HPDE6-E6E7 (cell line): Measurements from ENCODE around the gene DRAP1.
"Not testable (repeated sequence)": the region's sequence is repeated elsewhere in the genome, so short reads cannot be mapped to it uniquely, and the experiment has no call there.

Experiments used
- DNase-seq: peaks from one replicate; pipeline ENCODE4 v3.0.0; 2011; ENCODE audit warnings: missing footprints; ENCODE audit errors: extremely low spot score

Gene DRAP1

DNA sequence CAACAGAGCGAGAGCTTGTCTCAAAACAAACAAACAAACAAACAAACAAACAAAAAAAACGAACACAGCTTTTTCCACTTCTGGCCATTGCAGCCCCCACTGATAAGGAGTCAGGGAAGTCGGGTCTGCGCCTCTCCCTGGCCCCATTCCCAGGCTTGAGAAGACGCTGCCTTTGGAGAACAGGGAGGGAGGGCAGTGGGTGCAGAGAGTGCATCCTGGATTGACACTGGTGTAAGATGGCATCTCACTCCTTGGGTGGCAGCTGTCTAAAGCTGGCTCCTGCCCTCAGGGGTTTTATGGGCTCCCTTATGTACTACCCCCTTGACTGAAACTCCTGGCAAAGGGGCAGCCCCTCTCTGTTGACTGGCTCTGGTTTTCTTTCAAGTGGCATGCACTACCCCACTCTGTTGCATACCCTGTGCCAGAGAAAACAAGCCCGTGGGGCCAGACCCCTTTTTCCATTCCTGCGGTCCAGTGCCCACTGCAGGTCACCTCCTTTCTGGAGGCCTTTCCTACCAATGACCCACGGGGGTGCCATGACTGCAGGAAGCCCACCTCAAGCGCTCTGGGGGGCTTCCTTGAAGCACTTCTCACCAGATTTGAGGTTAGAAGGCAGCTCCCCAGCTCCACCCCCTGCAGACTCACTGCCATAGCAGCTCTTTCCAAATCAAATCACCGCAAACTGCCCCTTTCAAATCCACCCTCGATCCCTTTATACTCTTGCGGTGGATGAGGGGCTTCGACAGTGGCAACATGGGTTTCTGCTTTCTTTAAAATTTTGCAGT, 12.7 kb downstream of the DRAP1 start:
- no peak for DNase-seq

DNA sequence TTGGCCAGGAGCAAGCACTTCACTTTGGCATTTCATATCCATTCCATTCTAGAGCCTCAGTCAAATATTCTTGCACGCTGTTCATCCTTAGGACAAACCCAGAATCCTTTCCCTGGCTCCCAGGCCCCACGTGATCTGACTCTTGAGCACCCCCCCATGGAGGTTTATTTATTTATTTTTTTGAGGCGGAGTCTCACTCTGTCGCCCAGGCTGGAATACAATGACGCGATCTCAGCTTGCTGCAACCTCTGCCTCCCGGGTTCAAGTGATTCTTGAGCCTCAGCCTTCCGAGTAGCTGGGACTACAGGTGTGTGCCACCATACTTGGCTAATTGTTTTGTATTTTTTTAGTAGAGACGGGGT, 13.3 kb downstream of the DRAP1 start:
- no peak for DNase-seq

DNA sequence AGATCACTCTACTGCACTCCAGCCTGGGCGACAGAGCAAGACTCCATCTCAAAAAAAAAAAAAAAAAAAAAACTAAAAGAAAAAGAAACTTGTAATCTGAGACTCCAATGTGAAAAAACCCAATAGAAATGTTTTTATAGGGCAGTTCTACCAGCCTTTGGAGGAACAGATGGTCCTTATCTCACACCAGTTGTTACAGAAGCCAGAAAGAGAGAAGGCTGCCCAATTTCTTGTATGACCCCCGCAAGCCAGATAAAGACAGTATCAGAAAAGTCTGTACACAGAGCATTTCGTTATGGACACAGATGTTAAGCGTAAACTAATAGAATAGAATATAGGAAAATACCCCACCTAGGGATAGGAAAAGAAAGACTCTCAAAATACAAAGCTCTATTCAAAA, 14.8 kb downstream of the DRAP1 start:
- DNase-seq, result no peak

DNA sequence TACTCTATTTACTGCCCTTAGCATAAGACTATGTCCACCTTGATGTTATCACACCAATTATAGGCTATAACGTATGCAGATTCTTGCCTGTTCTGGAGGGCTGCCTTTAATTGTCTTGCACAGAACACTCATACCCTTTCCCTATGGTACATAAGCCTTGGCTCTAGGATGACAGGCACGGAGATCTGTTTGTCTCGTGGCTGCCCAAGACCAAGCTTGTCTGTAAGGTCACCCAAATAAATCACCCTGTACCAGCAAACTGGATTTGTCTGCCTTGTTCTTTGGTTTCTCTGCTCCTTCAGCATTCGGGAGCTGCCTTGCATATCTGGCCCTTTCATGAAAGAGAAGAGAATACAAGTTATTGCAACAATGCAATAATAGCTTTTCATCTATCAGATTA, 18.5 kb downstream of the DRAP1 start:
- no peak for DNase-seq

DNA sequence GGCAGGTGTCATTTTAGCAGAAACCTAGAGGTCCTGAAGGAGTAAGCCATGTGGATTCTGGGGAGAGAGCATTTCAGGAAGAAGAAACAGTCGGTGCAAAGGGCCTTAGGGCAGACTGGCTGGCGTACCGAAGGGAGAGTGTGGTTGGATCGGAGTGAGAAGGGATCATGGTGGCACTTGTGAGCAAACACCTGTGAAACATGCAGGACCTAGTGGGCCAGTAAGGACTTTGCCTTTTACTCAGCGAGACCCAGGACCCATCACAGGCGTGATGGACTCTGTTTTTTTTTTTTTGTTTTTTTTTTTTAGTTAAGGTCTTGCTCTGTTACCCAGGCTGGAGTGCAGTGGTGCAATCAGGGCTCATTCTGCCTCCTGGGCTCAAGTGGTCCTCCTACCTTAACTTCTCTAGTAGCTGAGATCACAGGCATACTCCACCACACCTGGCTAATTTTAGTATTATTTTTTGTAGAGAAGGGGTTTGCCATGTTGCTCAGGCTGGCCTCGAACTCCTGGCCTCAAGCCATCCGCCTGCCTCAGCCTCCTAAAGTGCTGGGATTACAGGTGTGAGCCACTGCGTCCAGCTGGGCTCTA, 22.6 kb downstream of the DRAP1 start:
- no peak for DNase-seq

DNA sequence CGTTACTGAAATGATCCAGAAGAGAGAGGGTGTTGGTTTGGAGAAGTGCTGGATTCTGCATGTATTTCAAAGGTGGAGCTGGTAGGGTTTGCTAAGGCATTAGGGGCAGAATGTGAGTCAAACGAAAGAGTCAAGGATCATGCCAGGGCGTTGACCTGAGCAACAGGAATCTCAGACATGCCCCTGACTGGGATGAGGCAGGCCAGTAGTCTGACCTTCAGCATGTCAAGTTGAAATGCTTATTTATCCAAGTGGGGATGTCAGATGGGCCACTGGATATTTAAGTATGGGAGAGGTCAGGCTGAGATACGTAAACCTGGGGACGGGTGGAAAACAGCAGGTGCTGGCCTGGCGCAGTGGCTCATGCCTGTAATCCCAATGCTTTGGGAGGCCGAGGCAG, 23.3 kb downstream of the DRAP1 start:
- DNase-seq, result no peak

DNA sequence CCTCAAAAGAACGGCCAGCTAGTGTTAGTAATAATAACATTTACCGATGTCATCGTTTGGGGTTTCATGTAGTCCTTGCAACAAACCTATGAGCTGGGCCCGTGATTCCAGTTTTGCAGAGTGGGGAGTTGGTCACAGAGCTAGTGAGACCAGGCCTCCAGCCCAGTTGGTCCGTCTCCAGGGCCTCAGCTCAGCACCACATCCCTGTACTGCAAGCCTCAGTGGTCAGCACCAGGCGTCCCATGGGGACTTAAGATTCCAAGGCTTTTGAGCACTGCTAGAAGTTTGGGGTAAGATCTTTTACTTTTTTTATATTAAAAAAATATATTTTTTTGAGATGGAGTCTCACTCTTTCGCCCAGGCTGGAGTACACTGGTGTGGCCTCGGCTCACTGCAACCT, 25.0 kb downstream of the DRAP1 start:
- no peak for DNase-seq

DNA sequence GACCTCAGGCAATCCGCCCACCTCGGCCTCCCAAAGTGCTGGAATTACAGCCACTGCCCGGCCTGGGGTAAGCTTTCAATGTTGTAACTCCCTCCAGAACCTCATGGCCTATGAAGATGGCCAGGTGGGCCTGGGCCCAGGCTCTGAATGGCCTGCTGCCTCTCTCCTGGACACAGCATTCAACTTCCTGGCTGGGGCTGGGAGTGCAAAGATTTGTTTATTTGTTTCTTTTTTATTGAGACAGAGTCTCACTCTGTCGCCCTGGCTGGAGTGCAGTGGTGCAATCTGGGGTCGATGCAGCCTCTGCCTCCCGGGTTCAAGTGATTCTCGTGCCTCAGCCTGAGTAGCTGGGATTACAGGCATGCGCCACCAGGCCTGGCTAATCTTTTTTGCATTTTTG, 25.5 kb downstream of the DRAP1 start:
- no peak for DNase-seq

DNA sequence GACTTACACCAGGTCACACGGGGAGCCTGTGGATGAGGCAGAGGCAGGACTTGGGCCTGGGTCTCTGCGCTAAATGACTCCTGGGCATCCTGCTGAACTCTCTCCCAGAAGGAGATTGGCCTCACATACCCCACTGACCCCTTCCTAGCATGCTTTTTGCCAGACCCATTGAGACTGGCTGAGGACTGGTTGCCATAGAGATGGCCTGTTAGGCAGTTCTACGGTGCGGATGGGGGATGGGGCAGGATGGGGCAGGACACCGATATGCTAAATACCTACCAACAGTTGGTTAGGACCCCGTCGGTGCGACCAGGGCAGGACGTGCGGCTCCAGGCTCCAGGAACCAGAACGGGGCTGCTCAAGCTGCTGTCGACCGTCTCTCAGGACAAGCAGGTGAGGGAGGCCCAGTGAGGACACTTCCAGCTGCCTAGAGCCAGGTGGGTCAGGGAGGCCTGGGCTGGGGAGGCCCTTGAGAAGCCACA, 26.2 kb downstream of the DRAP1 start, which contains the start of gene TSGA10IP:
Gene TSGA10IP, plus strand, starts transcription at position 51 of the 482 bp plus-strand sequence. Its CDS starts 196 bp downstream, at position 247.
- DNase-seq, result no peak

DNA sequence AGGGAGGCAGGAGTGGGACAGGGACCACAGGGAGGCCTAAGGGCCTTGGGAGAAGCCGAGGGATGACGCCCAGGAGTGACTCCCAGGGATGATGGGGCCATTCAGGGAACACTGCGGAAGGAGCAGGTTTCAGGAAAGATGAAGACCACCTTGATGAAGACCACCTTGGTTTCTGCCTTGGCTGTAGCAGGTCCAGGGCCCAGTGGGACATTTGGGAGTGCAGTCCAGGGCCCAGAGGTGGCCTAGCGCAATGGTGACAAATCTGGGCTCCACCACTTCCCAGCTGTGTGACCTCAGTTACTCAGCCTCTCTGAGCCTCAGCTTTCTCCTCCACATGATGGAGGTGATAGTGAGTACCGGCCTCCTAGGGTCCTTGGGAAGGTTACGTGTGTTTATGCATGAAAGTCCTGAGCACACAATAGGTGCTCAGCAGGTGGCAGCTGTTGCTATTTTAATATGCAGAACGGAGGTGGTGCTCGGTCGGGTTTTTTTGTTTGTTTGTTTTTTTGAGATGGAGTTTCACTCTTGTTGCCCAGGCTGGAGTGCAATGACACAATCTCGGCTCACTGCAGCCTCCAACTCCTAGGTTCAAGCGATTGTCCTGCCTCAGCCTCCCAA, 26.8 kb downstream of the DRAP1 start:
- DNase-seq, result no peak

DNA sequence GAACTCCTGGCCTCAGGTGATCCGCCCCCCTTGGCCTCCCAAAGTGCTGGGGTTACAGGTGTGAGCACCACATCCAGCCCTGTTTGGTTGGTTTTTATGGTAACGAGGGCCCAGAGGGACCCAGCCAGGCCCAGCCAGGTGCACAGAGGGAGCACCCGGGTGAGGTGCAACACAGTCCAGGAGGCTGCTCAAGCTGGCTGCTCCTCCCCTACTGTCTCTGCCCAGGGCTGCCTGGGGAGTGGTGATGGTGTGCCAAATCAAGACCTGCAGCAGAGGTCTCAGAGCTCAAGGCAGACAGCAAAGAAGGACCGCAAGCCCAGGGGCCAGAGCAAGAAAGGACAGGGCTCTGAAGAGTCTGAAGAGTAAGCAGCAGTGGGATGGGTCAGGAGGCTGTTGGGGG, 27.4 kb downstream of the DRAP1 start:
- DNase-seq, result no peak

DNA sequence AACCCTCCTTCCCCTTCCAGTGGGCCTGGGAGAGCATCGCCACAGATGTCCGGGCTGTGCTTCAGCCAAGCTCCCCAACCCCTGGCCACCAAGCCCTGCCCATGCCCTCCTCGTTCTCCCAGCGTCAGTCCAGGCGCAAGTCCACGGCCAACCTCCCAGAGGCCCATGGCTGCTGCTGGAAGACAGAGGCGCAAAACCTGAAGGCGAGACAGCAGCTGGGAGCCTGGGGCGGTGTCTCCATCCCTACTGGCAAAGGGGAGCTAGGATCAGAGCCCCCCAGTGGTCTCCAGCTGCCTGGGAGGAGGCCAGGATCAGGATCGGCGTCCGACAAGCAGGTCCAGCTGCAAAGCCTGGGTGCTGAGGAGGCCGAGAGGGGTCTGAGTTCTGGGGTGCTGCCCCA, 27.9 kb downstream of the DRAP1 start:
- DNase-seq, result no peak

DNA sequence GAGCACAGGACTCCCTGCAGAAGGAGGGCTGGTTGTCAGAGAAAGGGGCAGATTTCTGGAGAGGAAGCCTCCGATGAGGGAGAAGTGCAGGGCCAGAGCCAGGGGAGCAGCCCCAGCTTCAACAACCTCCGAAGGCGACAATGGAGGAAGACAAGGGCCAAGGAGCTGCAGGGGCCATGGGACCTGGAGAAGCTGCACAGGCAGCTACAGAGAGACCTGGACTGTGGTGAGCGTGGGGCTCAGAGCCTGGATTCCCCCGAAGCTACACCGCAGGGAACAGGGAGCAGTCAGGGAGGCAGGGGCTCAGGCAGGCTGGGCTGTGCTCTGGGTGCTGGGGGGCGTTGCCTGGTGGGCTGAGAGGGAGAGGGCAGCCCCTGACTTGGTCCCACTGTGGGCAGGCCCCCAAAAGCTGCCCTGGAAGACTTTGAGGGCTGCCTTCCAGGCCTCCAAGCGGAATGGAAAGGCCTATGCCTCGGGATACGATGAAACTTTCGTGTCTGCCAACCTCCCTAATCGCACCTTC, 28.4 kb downstream of the DRAP1 start:
- DNase-seq, result no peak

DNA sequence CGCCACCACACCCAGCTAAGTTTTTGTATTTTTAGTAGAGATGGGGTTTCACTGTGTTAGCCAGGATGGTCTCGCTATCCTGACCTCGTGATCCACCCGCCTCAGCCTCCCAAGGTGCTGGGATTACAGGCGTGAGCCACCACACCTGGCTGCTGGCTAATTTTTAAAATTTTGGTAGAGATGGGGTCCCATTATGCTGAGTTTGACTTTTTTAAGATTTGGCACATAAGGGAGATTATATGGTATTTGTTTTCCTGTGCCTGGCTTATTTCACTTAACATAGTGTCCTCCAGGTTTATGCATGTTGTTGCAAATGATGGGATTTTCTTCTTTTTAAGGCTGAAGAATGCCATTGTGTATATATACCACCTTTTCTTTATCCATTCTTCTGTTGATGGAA, 31.5 kb downstream of the DRAP1 start:
- not testable (repeated sequence) for DNase-seq

DNA sequence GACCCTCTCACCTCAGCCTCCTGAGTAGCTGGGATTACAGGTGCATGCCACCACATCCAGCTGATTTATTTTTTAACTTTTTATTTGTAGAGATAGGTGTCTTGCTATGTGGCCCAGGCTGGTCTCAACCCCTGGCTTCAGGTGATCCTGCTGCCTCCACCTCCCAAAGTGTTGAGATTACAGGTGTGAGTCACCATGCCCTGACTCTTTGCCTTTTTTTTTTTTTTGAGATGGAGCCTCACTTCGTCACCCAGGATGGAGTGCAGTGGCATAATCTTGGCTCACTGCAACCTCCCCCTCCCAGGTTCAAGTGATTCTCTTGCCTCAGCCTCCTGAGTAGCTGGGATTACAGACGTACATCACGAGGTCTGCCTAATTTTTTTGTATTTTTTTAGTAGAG, 32.4 kb downstream of the DRAP1 start:
- not testable (repeated sequence) for DNase-seq

DNA sequence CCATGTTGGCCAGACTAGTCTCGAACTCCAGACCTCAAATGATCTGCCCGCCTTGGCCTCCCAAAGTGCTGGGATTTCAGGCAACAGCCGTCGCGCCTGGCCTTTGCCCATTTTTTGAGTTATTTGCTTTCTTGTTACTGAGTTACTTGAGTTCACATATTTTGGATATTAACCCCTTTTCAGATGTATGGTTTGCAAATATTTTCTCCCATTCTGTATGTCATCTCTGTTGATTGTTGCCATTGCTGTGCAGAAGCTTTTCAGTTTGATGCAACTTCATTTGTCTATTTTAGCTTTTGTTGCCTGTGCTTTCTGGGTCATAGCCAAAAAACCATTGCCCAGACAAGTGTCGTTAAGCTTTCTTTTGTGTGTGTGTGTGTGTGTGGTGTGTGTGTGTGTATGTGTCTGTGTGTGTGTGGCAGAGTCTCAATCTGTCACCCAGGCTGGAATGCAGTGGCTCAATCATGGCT, 32.9 kb downstream of the DRAP1 start:
- DNase-seq, result no peak

DNA sequence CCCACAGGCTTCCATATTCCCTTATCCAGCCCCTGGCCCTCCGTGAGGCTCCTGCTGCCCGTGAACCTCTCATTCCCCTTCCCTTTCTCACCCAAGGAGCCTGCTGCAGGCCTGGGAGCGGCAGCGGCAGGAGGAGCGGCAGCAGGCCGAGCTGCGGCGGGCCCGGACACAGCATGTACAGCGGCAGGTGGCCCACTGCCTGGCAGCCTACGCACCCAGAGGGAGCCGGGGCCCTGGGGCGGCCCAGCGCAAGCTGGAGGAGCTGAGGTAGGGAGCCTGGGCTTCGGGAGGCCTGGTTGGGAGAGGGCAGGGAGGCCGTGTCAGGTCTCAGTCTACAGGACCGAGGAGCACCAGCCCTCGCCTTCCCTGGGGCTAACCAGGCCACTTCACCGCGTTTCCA, 34.2 kb downstream of the DRAP1 start:
- no peak for DNase-seq

DNA sequence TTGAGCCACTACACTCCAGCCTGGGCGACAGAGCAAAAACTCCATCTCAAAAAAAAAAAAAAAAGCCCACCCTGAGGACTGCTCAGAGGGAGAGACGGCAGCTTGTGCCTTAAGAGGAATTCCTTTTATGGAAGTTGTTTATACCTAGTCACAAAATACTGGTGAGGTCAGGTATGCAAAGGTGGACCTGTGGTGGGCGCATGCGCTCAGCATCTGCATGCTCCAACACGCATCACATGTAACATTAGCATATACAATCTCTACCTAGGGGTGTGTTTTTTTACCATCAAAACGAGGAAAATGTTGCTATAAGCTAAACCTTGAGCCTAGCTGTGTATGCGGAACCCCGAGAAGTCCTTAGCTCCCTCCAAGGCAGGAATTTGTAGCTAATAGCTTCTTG, 35.5 kb downstream of the DRAP1 start:
- no peak for DNase-seq

DNA sequence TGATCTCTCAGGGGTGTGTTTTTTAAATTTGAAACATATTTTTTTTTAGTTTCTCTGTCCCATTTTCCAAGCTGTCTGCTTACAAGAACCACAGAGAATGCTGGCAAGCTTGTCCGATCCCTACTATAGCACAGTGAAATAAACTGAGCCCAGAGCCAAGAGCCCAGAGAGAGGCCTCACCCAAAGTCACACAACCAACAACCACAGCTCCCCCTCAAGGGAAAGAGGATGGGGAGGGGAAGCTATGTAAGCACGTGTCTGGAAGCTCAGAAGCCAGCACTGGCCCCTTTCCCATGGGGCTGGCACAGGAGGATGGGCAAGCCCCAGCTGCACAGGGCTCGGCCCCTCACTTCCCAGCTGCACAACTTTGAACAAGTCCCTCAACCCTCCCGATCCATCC, 39.1 kb downstream of the DRAP1 start:
- DNase-seq, result no peak

DNA sequence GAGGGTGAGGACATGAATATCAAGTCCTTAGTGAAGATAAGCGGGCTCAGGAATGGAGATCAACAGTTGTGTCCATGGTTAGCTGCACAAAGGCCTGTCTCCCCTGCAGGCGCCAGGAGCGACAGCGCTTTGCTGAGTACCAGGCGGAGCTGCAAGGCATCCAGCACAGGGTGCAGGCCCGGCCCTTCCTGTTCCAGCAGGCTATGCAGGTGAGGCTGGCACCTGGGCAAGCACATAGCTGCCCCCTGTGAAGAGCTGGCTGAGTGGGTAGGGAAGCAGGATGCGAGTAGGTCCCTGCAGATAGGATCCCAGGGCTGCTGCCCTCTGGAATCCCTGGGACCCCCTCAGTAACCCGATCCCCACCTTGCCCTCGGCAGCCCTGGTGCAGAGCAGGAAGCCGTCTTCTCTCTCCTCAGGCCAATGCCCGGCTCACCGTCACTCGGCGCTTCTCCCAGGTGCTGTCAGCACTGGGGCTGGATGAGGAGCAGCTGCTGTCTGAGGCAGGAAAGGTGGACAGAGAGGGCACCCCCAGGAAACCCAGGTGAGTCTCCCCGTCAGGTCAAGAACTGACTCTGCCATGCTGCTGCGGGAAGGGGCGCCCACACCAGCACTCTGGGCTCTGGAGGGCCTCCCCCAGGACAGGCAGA, 39.7 kb downstream of the DRAP1 start:
- no peak for DNase-seq

DNA sequence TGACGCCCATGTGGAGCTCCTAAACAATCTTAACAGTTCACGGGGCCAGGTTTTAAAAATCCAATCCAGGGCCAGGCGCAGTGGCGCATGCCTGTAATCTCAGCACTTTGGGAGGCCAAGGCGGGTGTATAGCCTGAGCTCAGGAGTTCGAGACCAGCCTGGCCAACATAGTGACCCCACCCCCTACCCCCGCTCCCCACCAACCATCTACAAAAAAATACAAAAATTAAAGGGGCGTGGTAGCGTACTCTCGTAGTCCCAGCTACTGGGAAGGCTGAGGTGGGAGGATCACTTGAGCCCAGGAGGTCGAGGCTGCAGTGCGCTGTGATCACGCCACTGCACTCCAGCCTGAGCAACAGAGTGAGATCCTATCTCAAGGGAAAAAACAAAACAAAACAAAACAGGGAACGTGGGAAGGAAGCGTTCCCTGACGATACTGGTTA, 41.6 kb downstream of the DRAP1 start:
- DNase-seq, result no peak
